Chondrocyte (in vitro differentiated cells): ENCODE data around the gene PLEKHH2. TPM values are rescaled to one million over a fixed set of nuclear protein-coding genes. Genes with fewer than 3 reads are reported as not detected.

ENCODE experiments used
- DNase-seq: peaks from one replicate; pipeline ENCODE4 v3.0.0; 2021; ENCODE audit warnings: mixed read lengths, low spot score
- H3K27ac Mint-ChIP-seq: one replicate; pipeline ENCODE4 v1.8.0; 2021; ENCODE audit warnings: mild to moderate bottlenecking, moderate library complexity, mixed read lengths; ENCODE audit not compliant: unreplicated experiment
- H3K27me3 Mint-ChIP-seq: 2 replicates; pipeline ENCODE4 v1.8.0; 2021; ENCODE audit warnings: low read depth, mixed read lengths
- H3K36me3 Mint-ChIP-seq: 2 replicates; pipeline ENCODE4 v1.8.0; 2021; ENCODE audit warnings: low read depth, mixed read lengths
- H3K4me1 Mint-ChIP-seq: 2 replicates; pipeline ENCODE4 v1.8.0; 2021; ENCODE audit warnings: low read depth, mild to moderate bottlenecking, mixed read lengths
- H3K4me3 Mint-ChIP-seq: one replicate; pipeline ENCODE4 v1.8.0; 2021; ENCODE audit warnings: mild to moderate bottlenecking, moderate library complexity, mixed read lengths; ENCODE audit not compliant: unreplicated experiment
- H3K9me3 Mint-ChIP-seq: 2 replicates; pipeline ENCODE4 v1.8.0; 2021; ENCODE audit warnings: low read depth, mixed read lengths
- total RNA-seq: library from RNA; stranded (reverse); gene quantifications from 3 replicates; pipeline ENCODE4 v1.2.1, GENCODE V29; 2021
- TF ChIP-seq, protein P1 (sequence below): fragments of 200-600 bp; sonication (generic); IDR thresholded peaks from 2 replicates; pipeline ENCODE4 v1.5.0; 2021; ENCODE audit warnings: antibody characterized with exemption, mild to moderate bottlenecking, moderate library complexity

PLEKHH2 gene
- total RNA-seq, 1 donor from 2014 or later = 4.9 TPM

GRCh38 chr2:43710866-43711265 is 73.8 kb downstream of the PLEKHH2 start:
- no peak overlapping the region for H3K4me3 Mint-ChIP-seq
- no peaks in the 10 kb centered on the region for H3K27me3 Mint-ChIP-seq
- no peak for DNase-seq
- H3K4me1 Mint-ChIP-seq = peaks cover 17% of the 10 kb centered on the region
- no peak overlapping the region for H3K27ac Mint-ChIP-seq
- TF ChIP-seq, protein P1, sequence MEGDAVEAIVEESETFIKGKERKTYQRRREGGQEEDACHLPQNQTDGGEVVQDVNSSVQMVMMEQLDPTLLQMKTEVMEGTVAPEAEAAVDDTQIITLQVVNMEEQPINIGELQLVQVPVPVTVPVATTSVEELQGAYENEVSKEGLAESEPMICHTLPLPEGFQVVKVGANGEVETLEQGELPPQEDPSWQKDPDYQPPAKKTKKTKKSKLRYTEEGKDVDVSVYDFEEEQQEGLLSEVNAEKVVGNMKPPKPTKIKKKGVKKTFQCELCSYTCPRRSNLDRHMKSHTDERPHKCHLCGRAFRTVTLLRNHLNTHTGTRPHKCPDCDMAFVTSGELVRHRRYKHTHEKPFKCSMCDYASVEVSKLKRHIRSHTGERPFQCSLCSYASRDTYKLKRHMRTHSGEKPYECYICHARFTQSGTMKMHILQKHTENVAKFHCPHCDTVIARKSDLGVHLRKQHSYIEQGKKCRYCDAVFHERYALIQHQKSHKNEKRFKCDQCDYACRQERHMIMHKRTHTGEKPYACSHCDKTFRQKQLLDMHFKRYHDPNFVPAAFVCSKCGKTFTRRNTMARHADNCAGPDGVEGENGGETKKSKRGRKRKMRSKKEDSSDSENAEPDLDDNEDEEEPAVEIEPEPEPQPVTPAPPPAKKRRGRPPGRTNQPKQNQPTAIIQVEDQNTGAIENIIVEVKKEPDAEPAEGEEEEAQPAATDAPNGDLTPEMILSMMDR = no peak
- peaks cover 4% of the 10 kb centered on the region for H3K36me3 Mint-ChIP-seq
- no peaks in the 10 kb centered on the region for H3K9me3 Mint-ChIP-seq

DNA sequence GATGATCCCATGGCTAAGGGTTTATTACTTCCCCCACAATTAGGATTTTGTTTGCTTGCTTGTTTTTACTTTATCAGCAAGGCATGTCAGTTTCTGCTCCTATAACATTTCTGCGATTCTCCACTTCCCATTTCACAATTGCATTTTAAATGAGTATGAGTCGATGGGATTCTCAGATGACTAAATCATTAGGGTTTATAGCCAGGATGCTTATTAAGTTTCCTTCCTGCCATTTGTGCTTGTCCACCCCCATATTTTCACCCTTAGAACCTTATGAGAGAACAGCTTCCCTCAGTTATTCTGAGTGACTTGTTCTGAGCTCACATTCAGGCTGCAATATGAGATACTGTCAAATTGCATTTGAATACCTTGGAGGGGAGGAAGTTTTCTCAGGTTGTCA is 77.1 kb downstream of the PLEKHH2 start:
- Mint-ChIP-seq H3K36me3 (peaks cover 6% of the 10 kb centered on the region), H3K27ac (no peak overlapping the region), H3K27me3 (no peaks in the 10 kb centered on the region), H3K4me3 (no peak overlapping the region), H3K4me1 (peaks cover 3% of the 10 kb centered on the region), H3K9me3 (no peaks in the 10 kb centered on the region)
- DNase-seq = no peak
- TF ChIP-seq, protein P1 = no peak

- TF ChIP-seq, protein P1 = no peak
- no peaks in the 10 kb centered on the region for H3K27me3 Mint-ChIP-seq
- no peak overlapping the region for H3K27ac Mint-ChIP-seq
- H3K4me3 Mint-ChIP-seq = no peak overlapping the region
- H3K9me3 Mint-ChIP-seq = no peaks in the 10 kb centered on the region
- DNase-seq = no peak
- peaks cover 3% of the 10 kb centered on the region for H3K4me1 Mint-ChIP-seq
- peaks cover 6% of the 10 kb centered on the region for H3K36me3 Mint-ChIP-seq
Observed at GRCh38 chr2:43715300-43716098, 78.4 kb downstream of the PLEKHH2 start.

- H3K27ac Mint-ChIP-seq = no peak overlapping the region
- TF ChIP-seq, protein P1 = no peak
- H3K4me1 Mint-ChIP-seq = peaks cover 3% of the 10 kb centered on the region
- peaks cover 2% of the 10 kb centered on the region for H3K36me3 Mint-ChIP-seq
- no peak for DNase-seq
- no peak overlapping the region for H3K4me3 Mint-ChIP-seq
- no peaks in the 10 kb centered on the region for H3K27me3 Mint-ChIP-seq
- no peaks in the 10 kb centered on the region for H3K9me3 Mint-ChIP-seq
Observed at GRCh38 chr2:43717322-43717721, 80.3 kb downstream of the PLEKHH2 start.

GRCh38 chr2:43718530-43719124 is 81.6 kb downstream of the PLEKHH2 start:
- Mint-ChIP-seq H3K27me3 (no peaks in the 10 kb centered on the region), H3K4me1 (peaks cover 3% of the 10 kb centered on the region), H3K36me3 (peaks cover 2% of the 10 kb centered on the region), H3K9me3 (no peaks in the 10 kb centered on the region), H3K27ac (no peak overlapping the region), H3K4me3 (no peak overlapping the region)
- TF ChIP-seq, protein P1 = no peak
- no peak for DNase-seq
